DLD1 (cell line): Measurements from ENCODE around the gene GET4.
"Not testable (repeated sequence)": the region's sequence is repeated elsewhere in the genome, so short reads cannot be mapped to it uniquely, and the experiment has no call there.

Experiments used
- in situ Hi-C: cut with HindIII; loops from 2 replicates; pipeline ENCODE4 v1.10.0; 2017; ENCODE audit warnings: low sequenced_read_pairs

Gene GET4

GRCh38 chr7:898460-898854 is 22.1 kb downstream of the GET4 start:
- in situ Hi-C loops, result no loop called here

GRCh38 chr7:898855-899681 is 22.7 kb downstream of the GET4 start:
- in situ Hi-C loops, result no loop called here

- in situ Hi-C loops, result no loop called here
Observed at GRCh38 chr7:899806-900205, 23.5 kb downstream of the GET4 start.

GRCh38 chr7:900331-901040 is 24.1 kb downstream of the GET4 start:
- in situ Hi-C loops, result no loop called here

GRCh38 chr7:901041-901387 is 24.7 kb downstream of the GET4 start:
- in situ Hi-C loops, result no loop called here

- in situ Hi-C loops, result no loop called here
Observed at GRCh38 chr7:901388-902154, 25.2 kb downstream of the GET4 start.

GRCh38 chr7:902996-903395 is 26.6 kb downstream of the GET4 start:
- in situ Hi-C loops, result no loop called here

- in situ Hi-C loops, result no loop called here
Observed at GRCh38 chr7:903921-904755, 27.8 kb downstream of the GET4 start.

GRCh38 chr7:904847-905246 is 28.5 kb downstream of the GET4 start:
- in situ Hi-C loops, result no loop called here

- in situ Hi-C loops, result no loop called here
Observed at GRCh38 chr7:906776-907157, 30.4 kb downstream of the GET4 start.

GRCh38 chr7:907158-907980 is 31.0 kb downstream of the GET4 start:
- in situ Hi-C loops, result no loop called here

GRCh38 chr7:908159-908581 is 31.8 kb downstream of the GET4 start:
- in situ Hi-C loops, result no loop called here

GRCh38 chr7:908591-909357 is 32.4 kb downstream of the GET4 start:
- in situ Hi-C loops, result not testable (repeated sequence)

- in situ Hi-C loops, result no loop called here
Observed at GRCh38 chr7:909358-910329, 33.3 kb downstream of the GET4 start.

GRCh38 chr7:910441-910861 is 34.1 kb downstream of the GET4 start:
- in situ Hi-C loops, result no loop called here

- in situ Hi-C loops, result no loop called here
Observed at GRCh38 chr7:910931-911431, 34.6 kb downstream of the GET4 start.

- in situ Hi-C loops, result no loop called here
Observed at GRCh38 chr7:911791-912480, 35.6 kb downstream of the GET4 start.
